ENCODE data around the gene DNAH12.

The DNAH12 gene

DNA sequence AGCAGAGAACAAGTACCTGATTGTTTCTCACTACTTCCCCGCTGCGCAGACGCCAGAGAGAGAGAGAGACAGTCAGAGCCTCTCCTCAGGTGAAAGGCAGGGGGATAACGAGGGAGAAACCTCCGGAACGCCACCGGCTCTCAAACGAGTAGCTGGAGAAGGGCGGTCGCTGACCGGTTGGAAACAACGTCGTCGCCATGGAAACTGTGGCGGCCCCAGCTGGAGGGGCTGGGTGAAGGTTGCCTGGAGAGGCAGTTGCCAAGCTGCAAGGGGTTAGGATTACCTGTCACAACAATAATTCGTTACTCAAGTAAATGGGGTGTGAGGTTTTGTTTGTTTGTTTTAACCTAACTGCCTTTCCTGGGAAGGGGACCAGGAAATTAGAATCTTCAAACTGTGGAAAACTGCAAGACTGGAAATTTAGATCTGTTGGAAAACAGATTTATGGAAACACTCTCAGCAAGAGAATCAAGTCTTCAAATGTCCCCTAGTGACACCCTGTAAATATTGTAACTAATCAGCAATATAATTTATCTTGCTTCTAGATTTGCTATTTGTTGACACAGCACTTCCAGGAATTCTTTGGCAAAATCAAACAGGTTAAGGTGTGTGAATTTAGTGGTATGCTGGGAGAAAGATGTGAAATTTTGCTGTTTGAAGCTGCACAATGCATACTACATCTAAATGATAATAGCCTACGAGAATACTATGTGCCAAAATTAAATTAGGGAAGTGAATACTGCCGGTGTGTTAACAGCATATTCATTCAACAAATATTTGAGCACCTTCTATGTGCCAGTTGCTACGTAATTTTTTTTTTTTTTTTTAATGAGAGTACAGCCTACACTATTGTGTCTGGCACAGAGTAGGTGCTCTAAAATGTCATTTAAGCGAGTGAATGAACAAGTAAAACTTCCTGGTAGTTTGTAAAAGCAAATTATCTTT, at the start of gene DNAH12:
Gene DNAH12 (minus strand): TSS at position 164 of the 945 bp plus-strand sequence. CDS start 1,474 bp downstream, outside the sequence.
- no peak for DNase-seq

DNA sequence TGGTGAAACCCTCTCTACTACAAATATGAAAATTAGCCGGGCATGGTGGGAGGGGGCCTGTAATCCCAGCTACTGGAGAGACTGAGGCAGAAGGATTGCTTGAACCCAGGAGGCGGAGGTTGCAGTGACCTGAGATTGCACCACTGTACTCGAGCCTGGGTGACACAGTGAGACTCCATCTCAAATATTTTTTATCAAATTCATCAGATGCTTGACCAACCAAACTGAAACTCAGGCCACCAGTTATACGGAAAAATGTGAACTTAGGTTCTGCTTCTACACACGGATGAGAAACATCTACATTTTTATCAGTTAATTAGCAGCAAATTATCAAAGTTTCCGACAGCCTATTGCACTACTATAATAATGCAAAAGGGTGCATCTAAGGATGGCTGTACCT, 48.2 kb upstream of the DNAH12 start:
- no peak for DNase-seq

DNA sequence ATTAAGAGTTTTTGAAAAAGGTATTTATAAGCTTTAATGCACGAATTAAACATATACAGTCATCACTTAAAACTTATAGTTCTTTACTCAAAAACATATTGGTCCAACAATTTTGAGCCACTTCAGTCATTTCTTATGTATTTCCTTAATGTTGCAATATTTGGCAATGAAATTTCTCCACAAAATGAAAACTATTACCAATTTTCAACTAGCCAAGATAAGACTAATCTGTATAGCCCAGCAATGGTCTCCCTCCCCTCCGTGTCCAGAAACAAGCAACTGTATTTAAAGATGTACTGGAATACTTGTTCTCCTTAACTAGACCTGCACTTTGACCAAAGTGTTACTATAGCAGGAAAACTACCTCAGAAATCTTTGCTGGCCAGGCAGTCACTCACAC, 43.8 kb upstream of the DNAH12 start:
- no peak for DNase-seq

DNA sequence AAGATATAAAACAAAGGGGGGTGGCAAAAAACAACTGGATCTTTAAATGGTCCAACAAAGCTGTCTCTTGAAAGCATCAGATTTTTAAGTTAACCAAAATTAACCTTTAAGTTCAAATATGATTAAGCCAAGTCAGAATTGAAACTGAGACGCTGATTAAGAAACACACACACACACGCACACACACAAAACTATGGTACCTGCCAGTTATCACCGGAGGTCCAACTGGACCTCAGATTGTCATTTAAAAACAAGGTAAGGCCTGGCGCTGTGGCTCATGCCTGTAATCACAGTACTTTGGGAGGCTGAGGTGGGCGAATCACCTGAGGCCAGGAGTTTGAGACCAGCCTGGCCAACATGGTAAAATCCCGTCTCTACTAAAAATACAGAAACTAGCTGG, 42.6 kb upstream of the DNAH12 start:
- no peak for DNase-seq

- no peak for DNase-seq
These were observed 39.4 kb upstream of the DNAH12 start for GRCh38 chr3:57583544-57583943.

DNA sequence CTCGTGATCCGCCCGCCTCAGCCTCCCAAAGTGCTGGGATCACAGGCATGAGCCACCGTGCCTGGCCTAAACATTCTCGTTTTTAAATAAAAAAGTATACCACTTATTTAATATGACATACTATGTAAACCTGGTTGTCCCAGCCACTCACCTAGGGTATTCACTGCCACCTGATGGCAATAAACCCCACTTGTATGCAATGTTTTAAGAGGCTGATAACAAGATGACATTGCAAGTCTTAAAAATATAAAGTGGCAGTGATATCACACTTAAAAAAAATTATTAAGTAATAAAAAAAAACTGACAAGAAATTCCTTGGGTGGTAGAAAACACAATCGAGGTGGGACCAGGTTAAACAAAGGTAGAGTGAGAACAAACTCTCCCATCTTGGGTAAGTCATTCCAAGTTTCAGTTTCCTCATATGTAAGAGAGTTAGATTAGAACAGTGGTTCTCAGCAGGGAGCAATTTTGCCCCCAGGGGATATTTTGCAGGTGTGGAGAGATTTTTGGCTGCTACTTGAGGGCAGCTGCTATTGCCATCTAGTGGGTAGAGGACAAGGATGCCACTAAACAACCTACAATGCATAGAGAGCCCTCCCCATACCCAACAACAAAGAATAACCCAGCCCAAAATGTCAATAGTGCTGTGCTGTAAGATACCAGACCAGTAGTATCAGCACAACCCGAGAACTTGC, 38.5 kb upstream of the DNAH12 start:
- DNase-seq, result no peak

GRCh38 chr3:57577801-57578200, 33.7 kb upstream of the DNAH12 start:
- no peak for DNase-seq

GRCh38 chr3:57575966-57576626, 32.0 kb upstream of the DNAH12 start:
- DNase-seq, result no peak

- no peak for DNase-seq
These were observed 28.0 kb upstream of the DNAH12 start for GRCh38 chr3:57572096-57572495.

- DNase-seq, result no peak
These were observed 26.7 kb upstream of the DNAH12 start for GRCh38 chr3:57570878-57571277.

DNA sequence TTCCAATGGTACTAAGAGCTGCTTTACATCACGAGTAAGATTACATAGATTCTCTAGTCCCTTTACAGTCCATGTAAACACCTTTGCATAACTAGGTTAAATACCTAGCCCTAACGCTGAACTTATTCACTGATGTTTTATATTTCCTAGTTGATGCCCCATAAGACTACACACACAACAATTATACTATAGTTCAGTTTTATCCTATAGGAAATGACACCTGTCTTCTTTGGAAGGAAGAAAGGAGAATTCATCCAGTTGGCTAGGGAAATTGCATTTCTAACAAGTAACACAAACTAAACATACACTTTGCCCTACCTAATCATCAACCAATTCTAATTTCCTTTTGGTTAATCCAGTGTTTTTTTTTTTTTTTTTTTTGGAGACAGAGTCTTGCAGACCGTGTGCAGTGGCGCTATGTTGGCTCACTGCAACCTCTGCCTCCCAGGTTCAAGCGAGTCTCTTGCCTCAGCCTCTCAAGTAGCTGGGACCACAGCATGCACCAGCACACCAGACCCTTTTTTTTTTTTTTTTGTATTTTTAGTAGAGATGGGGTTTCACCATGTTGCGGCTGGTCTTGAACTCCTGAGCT, 25.8 kb upstream of the DNAH12 start:
- DNase-seq, result no peak

- no peak for DNase-seq
These were observed 15.4 kb upstream of the DNAH12 start for GRCh38 chr3:57559526-57559925.

DNA sequence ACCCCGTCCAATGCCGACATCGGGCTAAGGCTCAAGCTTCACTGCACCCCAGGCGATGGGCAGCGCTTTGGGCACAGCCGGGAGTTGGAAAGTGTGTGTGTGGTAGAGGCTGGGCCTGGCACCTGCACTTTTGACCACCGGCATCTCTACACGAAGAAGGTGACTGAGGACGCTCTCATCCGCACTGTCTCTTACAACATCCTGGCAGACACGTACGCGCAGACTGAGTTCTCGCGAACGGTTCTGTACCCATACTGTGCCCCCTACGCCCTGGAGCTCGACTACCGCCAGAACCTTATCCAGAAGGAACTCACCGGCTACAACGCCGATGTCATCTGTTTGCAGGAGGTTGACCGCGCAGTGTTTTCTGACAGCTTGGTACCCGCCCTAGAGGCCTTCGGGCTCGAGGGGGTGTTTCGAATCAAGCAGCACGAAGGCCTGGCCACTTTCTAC, 13.0 kb upstream of the DNAH12 start:
- DNase-seq, result no peak

DNA sequence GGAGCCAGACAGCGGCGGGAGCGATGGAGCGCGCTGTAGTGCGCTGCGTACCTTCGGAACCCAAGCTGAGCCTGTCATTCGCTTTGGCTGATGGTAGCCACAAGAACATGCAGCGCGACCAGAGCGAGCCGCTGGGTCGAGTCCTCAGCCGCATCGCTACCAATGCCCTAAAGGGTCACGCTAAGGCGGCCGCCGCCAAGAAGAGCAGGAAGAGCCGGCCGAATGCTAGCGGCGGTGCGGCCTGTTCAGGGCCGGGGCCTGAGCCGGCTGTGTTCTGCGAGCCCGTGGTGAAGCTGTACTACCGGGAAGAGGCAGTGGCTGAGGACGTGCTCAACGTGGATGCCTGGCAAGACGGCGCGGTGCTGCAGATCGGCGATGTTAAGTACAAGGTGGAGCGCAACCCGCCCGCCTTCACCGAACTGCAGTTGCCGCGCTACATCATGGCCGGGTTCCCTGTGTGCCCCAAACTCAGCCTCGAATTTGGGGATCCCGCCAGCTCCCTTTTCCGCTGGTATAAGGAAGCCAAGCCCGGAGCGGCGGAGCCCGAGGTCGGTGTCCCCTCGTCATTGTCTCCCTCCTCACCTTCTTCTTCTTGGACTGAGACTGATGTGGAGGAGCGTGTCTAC, 12.4 kb upstream of the DNAH12 start:
- no peak for DNase-seq

DNA sequence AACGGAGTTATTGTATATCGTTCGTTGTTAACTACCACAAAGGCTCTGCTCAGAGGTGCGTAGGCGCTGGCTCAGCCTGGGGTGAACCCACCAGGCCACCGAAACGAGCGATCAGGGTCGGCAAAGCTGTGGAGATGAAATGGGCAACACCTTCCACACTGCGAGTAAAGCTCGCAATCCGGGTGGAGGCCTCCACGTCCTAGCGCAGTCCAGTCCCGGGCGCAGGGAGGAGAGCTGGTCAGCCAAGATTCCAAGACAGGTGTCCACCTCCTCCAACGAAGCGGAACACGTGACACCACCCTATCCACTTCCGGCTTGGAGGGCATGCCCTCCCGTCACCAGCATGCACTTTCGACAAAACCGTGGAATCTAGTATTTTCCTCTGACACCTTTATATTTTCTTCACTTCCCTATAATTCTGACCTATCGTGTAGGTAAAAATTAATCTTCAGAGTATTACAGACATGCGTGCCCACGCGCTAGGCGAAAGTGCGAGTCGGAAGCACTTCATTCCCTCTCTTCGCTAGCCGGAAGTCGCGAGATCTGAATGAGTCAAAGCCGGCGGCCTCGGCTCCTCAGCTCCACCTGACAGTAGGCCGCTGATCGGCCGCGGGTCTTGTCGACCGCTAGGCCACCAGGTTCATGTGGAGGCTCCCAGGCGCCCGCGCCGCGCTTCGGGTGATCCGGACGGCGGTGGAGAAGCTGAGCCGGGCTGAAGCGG, 11.8 kb upstream of the DNAH12 start, which contains the start of gene PDE12:
Gene PDE12 (plus strand): TSS at position 537 of the 721 bp plus-strand sequence. CDS start 106 bp downstream, at position 643.
- DNase-seq, result peak; percentile 59

DNA sequence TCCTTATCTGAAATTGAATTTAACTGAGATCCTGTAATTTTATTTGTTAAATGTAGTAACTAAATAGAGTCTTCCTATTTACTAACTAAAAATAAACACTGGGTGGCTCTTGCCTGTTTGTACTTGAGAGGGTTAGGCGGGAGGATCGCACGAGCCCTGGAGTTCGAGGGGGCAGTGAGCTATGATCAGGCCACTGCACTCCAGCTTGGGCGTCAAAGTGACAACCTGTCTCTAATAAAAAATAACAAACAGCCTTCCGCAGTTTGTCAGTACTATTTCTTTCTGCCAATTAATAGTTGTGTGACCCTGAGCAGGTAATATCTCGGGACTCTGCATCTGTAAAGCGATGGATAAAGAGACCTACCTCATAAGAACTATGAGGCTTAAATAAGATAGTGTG, 11.2 kb upstream of the DNAH12 start:
- no peak for DNase-seq

- no peak for DNase-seq
These were observed 2.5 kb upstream of the DNAH12 start for GRCh38 chr3:57546616-57547015.

GRCh38 chr3:57545636-57546268, 1.6 kb upstream of the DNAH12 start:
- DNase-seq, result no peak

- no peak for DNase-seq
These were observed 5.7 kb downstream of the DNAH12 start for GRCh38 chr3:57538465-57538864.

GRCh38 chr3:57530071-57530608, 14.0 kb downstream of the DNAH12 start:
- DNase-seq, result no peak

Data from NCI-H446 treated with DMSO at 0.1 percent for 48 hours (cell line).